ENCODE results near the gene GOLT1B.

DNA sequence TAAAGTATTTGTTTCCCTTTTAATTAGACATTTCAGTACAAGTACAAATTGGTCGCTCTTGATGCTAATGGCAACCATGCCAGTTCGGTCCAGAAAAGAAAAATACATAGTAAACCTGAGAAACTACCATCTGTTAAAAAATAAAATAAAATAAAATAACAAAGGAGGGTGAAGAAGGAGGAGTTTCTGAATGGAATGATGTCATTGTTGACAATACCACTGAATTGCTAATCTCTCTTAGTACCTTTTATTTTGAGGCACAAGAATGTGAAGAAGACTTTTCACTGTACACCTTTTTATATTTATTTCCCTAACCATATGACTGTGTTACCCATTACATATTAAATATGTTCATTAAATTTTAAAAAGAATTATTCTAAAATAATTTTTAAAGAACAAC lies 44.0 kb downstream of the GOLT1B start:
- TF ChIP-seq, protein P1, sequence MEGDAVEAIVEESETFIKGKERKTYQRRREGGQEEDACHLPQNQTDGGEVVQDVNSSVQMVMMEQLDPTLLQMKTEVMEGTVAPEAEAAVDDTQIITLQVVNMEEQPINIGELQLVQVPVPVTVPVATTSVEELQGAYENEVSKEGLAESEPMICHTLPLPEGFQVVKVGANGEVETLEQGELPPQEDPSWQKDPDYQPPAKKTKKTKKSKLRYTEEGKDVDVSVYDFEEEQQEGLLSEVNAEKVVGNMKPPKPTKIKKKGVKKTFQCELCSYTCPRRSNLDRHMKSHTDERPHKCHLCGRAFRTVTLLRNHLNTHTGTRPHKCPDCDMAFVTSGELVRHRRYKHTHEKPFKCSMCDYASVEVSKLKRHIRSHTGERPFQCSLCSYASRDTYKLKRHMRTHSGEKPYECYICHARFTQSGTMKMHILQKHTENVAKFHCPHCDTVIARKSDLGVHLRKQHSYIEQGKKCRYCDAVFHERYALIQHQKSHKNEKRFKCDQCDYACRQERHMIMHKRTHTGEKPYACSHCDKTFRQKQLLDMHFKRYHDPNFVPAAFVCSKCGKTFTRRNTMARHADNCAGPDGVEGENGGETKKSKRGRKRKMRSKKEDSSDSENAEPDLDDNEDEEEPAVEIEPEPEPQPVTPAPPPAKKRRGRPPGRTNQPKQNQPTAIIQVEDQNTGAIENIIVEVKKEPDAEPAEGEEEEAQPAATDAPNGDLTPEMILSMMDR (IDR thresholded peaks at IDR 0.05; ENCODE audit: low read depth, low read length): no peak
- no peak for TF ChIP-seq POLR2A (IDR thresholded peaks at IDR 0.05; ENCODE audit: extremely low read depth, insufficient read length)
